Peyer's patch (tissue), 4 donors: ENCODE results near the gene CBLB. TPM values are rescaled to one million over a fixed set of nuclear protein-coding genes. Genes with fewer than 3 reads are reported as not detected.

Experiments used
- DNase-seq, 3 donors: peaks; one replicate each; pipeline ENCODE4 v3.0.0-alpha.2; 2017 to 2019
- H3K27ac ChIP-seq, 4 donors: fragments of 200-600 bp; sonication (generic); one replicate each; pipeline ENCODE4 v1.5.1; 2016 to 2019
- H3K27me3 ChIP-seq, 2 donors: fragments of 200-600 bp; sonication (generic); one replicate each; pipeline ENCODE4 v1.5.1; 2019
- H3K36me3 ChIP-seq, 3 donors: fragments of 200-600 bp; sonication (generic); one replicate each; pipeline ENCODE4 v1.5.1; 2016 to 2019
- H3K4me1 ChIP-seq, 4 donors: fragments of 200-600 bp; sonication (generic); one replicate each; pipeline ENCODE4 v1.5.1; 2016 to 2019
- H3K4me3 ChIP-seq, 4 donors: fragments of 200-600 bp; sonication (generic); 1 replicate in 3 of 4; 2 replicates in 1 of 4; pipeline ENCODE4 v1.5.1; 2016 to 2019; ENCODE audit warnings: mild to moderate bottlenecking in 1 of 4
- H3K9me3 ChIP-seq, 4 donors: fragments of 200-600 bp; sonication (generic); one replicate each; pipeline ENCODE4 v1.5.1; 2016 to 2019; ENCODE audit warnings: mild to moderate bottlenecking in 1 of 4
- CTCF ChIP-seq, 6 experiments: fragments of 450-650 bp in 4 of 6; fragments of 200-600 bp in 2 of 6; sonication (generic) in 1 of 6; IDR thresholded peaks; one replicate each; pipeline ENCODE4 v1.5.1; 2017 to 2019; ENCODE audit warnings: antibody characterized with exemption in 6 of 6, mild to moderate bottlenecking in 3 of 6, moderate library complexity in 1 of 6
- POLR2A ChIP-seq, 2 donors: fragments of 450-650 bp; IDR thresholded peaks; one replicate each; pipeline ENCODE4 v1.5.1; 2017; ENCODE audit warnings: antibody characterized with exemption in 2 of 2, mild to moderate bottlenecking in 2 of 2, moderate library complexity in 2 of 2
- total RNA-seq, 4 donors: library from RNA; depleted of rRNA; stranded (reverse); fragments of >200 nt; gene quantifications; one replicate each; pipeline ENCODE4 v1.1.0, GENCODE V29; 2016

The CBLB gene
- total RNA-seq, 4 donors from 2014 or later = 58.6 to 112 (median 84.5) TPM

DNA sequence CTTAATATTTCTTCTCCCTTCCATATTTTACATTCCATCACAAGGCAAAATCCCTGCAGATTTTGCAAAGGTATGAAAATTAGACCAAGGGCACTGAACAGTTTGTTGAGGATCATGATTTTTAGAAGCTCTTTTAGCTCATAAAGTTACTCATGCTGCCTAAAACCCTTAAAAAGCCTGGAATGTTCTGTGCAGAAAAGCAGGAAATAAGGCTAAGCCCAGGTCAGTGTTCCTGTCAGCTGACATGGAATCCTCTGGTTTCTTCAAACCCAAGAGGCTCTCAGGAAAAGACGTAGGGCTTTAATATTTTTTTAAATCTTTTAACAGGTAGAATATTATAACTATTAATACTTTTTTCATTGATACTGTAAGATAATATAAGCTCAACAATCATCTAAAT, 8.2 kb downstream of the CBLB start:
- Histone ChIP-seq H3K27me3 (no peaks in the 10 kb centered on the region), H3K4me1 (peaks cover 0 to 15% (median 6%) of the 10 kb centered on the region in 4 donors), H3K27ac (no peak overlapping the region), H3K4me3 (no peak overlapping the region), H3K9me3 (no peaks in the 10 kb centered on the region), H3K36me3 (peaks cover 0 to 31% (median 0%) of the 10 kb centered on the region in 3 donors)
- TF ChIP-seq CTCF (IDR thresholded peaks at IDR 0.05) (no peak), POLR2A (IDR thresholded peaks at IDR 0.05) (no peak)
- DNase-seq = no peak

GRCh38 chr3:105858017-105858416, 10.8 kb downstream of the CBLB start:
- no peak overlapping the region for H3K27ac ChIP-seq

DNA sequence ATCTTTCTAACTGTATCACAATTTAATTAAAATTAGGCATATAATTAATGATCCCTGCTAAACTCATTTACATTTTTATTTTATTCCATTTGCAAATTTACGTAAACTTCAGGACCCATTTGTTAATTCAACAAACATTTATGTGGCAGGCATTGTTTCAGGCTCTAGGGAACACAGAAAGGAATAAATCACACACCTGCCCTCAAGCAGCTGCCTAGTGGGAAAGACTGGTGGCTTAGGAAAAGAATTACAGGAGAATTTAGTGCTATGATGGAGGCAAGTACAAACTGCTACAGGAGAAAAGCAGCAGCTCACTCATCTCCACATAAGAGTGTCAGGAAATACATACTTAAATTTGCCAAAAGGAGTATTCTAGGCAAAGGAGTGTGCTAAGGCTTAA, 11.2 kb downstream of the CBLB start:
- Histone ChIP-seq H3K4me3 (no peak overlapping the region), H3K4me1 (peaks cover 0 to 14% (median under 1%) of the 10 kb centered on the region in 4 donors), H3K9me3 (no peaks in the 10 kb centered on the region), H3K27me3 (no peaks in the 10 kb centered on the region), H3K27ac (no peak overlapping the region), H3K36me3 (peaks cover 0 to 35% (median 0%) of the 10 kb centered on the region in 3 donors)
- TF ChIP-seq POLR2A (IDR thresholded peaks at IDR 0.05) = no peak
- DNase-seq = no peak

More at GRCh38 chr3:105858017-105858416, 10.8 kb downstream of the CBLB start:
- Histone ChIP-seq H3K4me3 (no peak overlapping the region), H3K27me3 (no peaks in the 10 kb centered on the region), H3K4me1 (peaks cover 0 to 15% (median 2%) of the 10 kb centered on the region in 4 donors), H3K9me3 (no peaks in the 10 kb centered on the region), H3K36me3 (peaks cover 0 to 31% (median 0%) of the 10 kb centered on the region in 3 donors)
- no peak for TF ChIP-seq POLR2A (IDR thresholded peaks at IDR 0.05)
- no peak for TF ChIP-seq CTCF (IDR thresholded peaks at IDR 0.05)
- no peak for DNase-seq

DNA sequence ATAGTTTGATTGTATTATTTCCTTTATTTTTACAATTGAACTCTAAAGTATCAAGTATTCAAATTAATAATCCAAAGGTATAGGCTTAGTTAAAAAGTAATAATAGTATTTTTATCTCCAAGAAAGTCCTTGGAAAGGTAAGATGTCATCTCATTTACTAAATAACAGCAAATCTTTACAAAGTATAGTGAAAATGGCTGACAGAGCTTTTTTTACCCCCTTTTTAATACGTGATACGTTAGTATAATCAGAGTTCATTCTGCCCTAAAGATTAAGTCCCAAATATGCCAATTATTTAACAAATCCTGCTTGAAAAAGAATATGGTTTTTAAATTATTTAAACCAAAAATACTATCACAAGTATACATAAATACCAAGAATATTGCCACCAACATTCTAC, 12.2 kb downstream of the CBLB start:
- no peak overlapping the region for H3K4me3 ChIP-seq
- DNase-seq = no peak
- H3K27ac ChIP-seq = no peak overlapping the region
- H3K9me3 ChIP-seq = no peaks in the 10 kb centered on the region
- TF ChIP-seq CTCF (IDR thresholded peaks at IDR 0.05) = no peak
- TF ChIP-seq POLR2A (IDR thresholded peaks at IDR 0.05) = no peak
- H3K4me1 ChIP-seq = peaks cover 0 to 4% (median 0%) of the 10 kb centered on the region in 4 donors
- H3K36me3 ChIP-seq = peaks cover 0 to 37% (median 0%) of the 10 kb centered on the region in 3 donors
- no peaks in the 10 kb centered on the region for H3K27me3 ChIP-seq

DNA sequence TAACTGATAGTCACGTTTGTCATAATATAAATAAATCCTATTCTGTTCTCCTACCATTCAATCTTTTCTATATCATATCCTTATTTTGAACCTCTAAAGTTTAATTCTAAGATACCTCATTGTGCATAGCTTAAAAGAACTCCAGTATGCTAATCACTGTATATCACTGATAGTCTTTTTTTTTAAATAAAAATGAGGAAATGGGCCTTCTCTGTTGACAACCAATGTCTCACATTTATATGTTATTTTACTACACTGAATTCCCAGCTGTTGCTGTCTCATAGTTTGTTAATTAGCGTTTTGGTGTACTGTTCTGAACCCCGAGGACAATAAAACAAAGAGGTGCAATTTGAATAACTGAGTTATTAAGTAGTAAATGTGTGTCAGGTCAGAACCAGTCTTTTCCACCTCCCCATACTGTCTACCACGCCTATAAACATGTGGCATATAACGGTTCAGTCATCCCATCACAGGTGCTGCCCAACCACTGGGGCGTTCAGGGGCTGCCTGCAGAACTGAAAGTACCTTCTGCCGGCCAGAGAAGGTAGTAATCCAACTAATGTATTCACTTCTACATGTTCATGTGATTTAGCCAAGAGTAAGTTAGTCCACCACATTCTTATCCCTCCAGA, 14.9 kb downstream of the CBLB start:
- TF ChIP-seq POLR2A (IDR thresholded peaks at IDR 0.05) (no peak), CTCF (IDR thresholded peaks at IDR 0.05) (no peak)
- H3K4me3 ChIP-seq = no peak overlapping the region
- H3K9me3 ChIP-seq = no peaks in the 10 kb centered on the region
- peak overlapping the region in 1 of 4 donors; percentile 45 for H3K27ac ChIP-seq
- H3K4me1 ChIP-seq = no peaks in the 10 kb centered on the region
- H3K27me3 ChIP-seq = no peaks in the 10 kb centered on the region
- peak in 2 of 3 donors; percentile 73 to 82 for DNase-seq
- peaks cover 0 to 30% (median 0%) of the 10 kb centered on the region in 3 donors for H3K36me3 ChIP-seq

DNA sequence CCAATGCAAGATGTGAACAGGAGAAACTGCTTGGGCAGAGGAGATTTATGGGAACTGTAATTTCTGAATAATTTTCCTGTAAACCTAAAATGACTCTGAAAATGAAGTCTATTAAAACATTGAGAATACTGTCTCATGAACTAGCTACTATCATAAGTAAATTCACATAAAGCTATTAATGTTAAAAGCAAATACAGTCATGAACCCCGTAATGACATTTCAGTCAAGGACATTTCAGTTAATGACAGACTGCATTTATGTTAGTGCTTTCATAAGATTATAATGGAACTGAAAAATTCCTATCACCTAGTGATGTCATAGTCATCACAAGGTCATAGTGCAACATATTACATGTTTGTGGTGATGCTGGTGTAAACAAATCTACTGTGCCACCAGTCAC, 17.2 kb downstream of the CBLB start:
- H3K36me3 ChIP-seq = peaks cover 0 to 23% (median 0%) of the 10 kb centered on the region in 3 donors
- no peak overlapping the region for H3K27ac ChIP-seq
- H3K4me3 ChIP-seq = no peak overlapping the region
- no peak for TF ChIP-seq CTCF (IDR thresholded peaks at IDR 0.05)
- no peak for TF ChIP-seq POLR2A (IDR thresholded peaks at IDR 0.05)
- no peaks in the 10 kb centered on the region for H3K27me3 ChIP-seq
- no peaks in the 10 kb centered on the region for H3K9me3 ChIP-seq
- DNase-seq = no peak
- no peaks in the 10 kb centered on the region for H3K4me1 ChIP-seq
